ENCODE data around the gene ZNF138.

GRCh38 chr7:64795176-64795575 is 948 bp downstream of the ZNF138 start:
- TF ChIP-seq POLR2A (IDR thresholded peaks at IDR 0.05): no peak
- TF ChIP-seq CTCF (IDR thresholded peaks at IDR 0.05): no peak
